Left ventricle myocardium superior (tissue), 1 donor: ENCODE measurements around the gene FAM149A. TPM values are rescaled to one million over a fixed set of nuclear protein-coding genes. Genes with fewer than 3 reads are reported as not detected.

Experiments
- ATAC-seq: fragments of 200-7000 bp; cut with Tn5 transposase; one replicate; pipeline ENCODE4 v1.9.1; 2020; ENCODE audit warnings: mild to moderate bottlenecking, moderate library complexity
- DNase-seq: peaks from one replicate; pipeline ENCODE4 v3.0.0-alpha.2; 2020
- intact Hi-C: fragments of 100-400 bp; cut with micrococcal nuclease; formaldehyde crosslinking; loops from one replicate; pipeline ENCODE4 v1.11.0; 2022
- total RNA-seq: library from RNA; stranded (reverse); fragmentation: NEBNext Ultra II Directional; extraction: Animal tissue kit (Norgen Biotek cat#: 25700); gene quantifications from one replicate; pipeline ENCODE4 v1.2.1, GENCODE V29; 2021
- donor health status: DM: no; HTN: yes; CAD: no; lungs with severe emphysema.

The FAM149A gene
- total RNA-seq, 1 donor from 2014 or later = 12.8 TPM

GRCh38 chr4:186148336-186148975 is 44.0 kb downstream of the FAM149A start:
- no peak for DNase-seq
- intact Hi-C loops = no loop called here
- no peak for ATAC-seq

GRCh38 chr4:186149872-186150271 is 45.4 kb downstream of the FAM149A start:
- DNase-seq = peak; percentile 63

GRCh38 chr4:186150926-186151325 is 46.4 kb downstream of the FAM149A start:
- intact Hi-C loops = no loop called here
- ATAC-seq (no peak), DNase-seq (no peak)

More at GRCh38 chr4:186149872-186150271, 45.4 kb downstream of the FAM149A start:
- intact Hi-C loops = no loop called here
- ATAC-seq = peak; percentile 63

GRCh38 chr4:186151499-186151898 is 47.0 kb downstream of the FAM149A start:
- intact Hi-C loops = no loop called here
- DNase-seq = no peak
- no peak for ATAC-seq

GRCh38 chr4:186158021-186158813 is 53.7 kb downstream of the FAM149A start:
- DNase-seq = no peak
- ATAC-seq = no peak
- intact Hi-C loops = no loop called here

- ATAC-seq (no peak), DNase-seq (no peak)
- intact Hi-C loops = no loop called here
These were observed 54.5 kb downstream of the FAM149A start for GRCh38 chr4:186158966-186159365.

GRCh38 chr4:186159613-186160012 is 55.1 kb downstream of the FAM149A start:
- intact Hi-C loops = no loop called here
- ATAC-seq (no peak), DNase-seq (no peak)

GRCh38 chr4:186161138-186161537 is 56.6 kb downstream of the FAM149A start:
- intact Hi-C loops = no loop called here

GRCh38 chr4:186166852-186167512 is 62.5 kb downstream of the FAM149A start:
- ATAC-seq (no peak), DNase-seq (no peak)
- intact Hi-C loops = no loop called here

More at GRCh38 chr4:186161138-186161537, 56.6 kb downstream of the FAM149A start:
- ATAC-seq = no peak
- no peak for DNase-seq

GRCh38 chr4:186167605-186168004 is 63.1 kb downstream of the FAM149A start:
- intact Hi-C loops = no loop called here
- DNase-seq (no peak), ATAC-seq (no peak)

GRCh38 chr4:186168750-186169149 is 64.2 kb downstream of the FAM149A start:
- no peak for DNase-seq
- ATAC-seq = no peak
- intact Hi-C loops = no loop called here

- DNase-seq (no peak), ATAC-seq (no peak)
- intact Hi-C loops = no loop called here
These were observed 64.9 kb downstream of the FAM149A start for GRCh38 chr4:186169333-186169944.

- DNase-seq (no peak), ATAC-seq (no peak)
- intact Hi-C loops = no loop called here
These were observed 65.7 kb downstream of the FAM149A start for GRCh38 chr4:186169945-186170802.

GRCh38 chr4:186170966-186171365 is 66.5 kb downstream of the FAM149A start:
- ATAC-seq (no peak), DNase-seq (no peak)
- intact Hi-C loops = no loop called here

- ATAC-seq (no peak), DNase-seq (no peak)
- intact Hi-C loops = no loop called here
These were observed 68.0 kb downstream of the FAM149A start for GRCh38 chr4:186172546-186172945.

- no peak for DNase-seq
- intact Hi-C loops = loop anchor here (5.0 kb wide), 1 partner anchor 121 kb away; the partner anchor contains the start of gene TLR3
- no peak for ATAC-seq
These were observed 83.6 kb downstream of the FAM149A start for GRCh38 chr4:186188107-186188506.

- intact Hi-C loops = loop anchor here (5.0 kb wide), 1 partner anchor 122 kb away; the partner anchor contains the start of gene TLR3
- ATAC-seq (no peak), DNase-seq (no peak)
These were observed 85.2 kb downstream of the FAM149A start for GRCh38 chr4:186189656-186190055.

GRCh38 chr4:186190581-186191199 is 86.2 kb downstream of the FAM149A start:
- DNase-seq (no peak), ATAC-seq (peak; percentile 63)
- intact Hi-C loops = no loop called here
